ENCODE data around the gene BMAL1.

The BMAL1 gene

DNA sequence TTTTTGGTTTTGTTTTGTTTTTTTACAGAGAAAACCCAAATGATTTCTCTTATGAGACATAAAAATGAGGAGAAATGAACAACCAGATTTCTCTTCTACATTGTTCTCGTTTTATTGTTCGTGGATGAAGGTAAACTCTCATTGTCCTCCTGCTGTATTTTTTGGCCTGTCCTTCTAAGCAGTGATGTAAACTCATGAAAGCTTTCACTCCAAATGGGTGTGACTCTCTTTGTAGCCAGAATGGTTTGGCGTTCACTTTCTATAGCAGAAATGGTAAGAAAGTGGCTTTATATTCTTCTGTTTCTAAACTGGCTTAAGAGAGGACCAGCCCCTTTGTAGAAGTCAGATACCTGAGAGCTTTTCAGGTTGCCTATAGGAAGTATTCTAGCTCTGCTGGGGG, 15.5 kb upstream of the BMAL1 start:
- DNase-seq, result no peak

DNA sequence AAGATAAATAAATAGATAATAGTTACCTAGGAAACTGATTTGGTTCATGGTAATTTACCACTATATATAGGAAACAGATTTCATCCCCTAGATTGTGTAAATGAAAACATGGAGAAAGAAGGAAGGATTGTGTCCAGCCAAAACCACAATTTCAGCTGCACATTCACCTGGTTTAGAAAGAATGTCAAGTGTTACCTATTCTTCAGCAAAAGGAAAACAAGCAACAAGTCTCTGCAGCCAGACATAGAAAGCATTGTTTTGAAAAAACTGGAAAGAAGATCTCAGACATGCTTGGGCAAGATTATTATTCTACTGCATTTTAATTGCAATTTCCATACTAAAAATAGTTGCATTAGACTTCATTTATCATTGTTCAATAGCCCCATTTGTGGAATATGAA, 8.8 kb upstream of the BMAL1 start:
- no peak for DNase-seq

DNA sequence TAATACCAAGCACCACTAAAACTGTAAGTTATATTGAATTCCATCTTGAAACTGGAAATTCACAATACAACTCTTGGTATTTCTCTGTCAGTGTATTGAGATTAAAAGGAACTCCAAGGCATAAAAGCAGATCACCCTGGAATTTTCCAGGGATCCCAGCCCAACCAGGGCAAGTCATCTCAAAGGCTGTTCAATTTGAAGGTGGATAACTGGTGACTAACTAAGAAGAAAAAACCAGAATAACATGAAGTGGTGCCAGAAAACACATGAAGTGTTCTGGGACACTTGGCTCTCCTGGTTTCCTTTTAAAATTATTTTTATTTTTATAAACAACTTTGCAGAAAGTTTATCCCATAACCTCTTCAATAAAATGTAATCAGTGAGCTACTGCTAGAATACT, 7.8 kb upstream of the BMAL1 start:
- no peak for DNase-seq

GRCh38 chr11:13271060-13271693, 6.4 kb upstream of the BMAL1 start:
- no peak for DNase-seq

DNA sequence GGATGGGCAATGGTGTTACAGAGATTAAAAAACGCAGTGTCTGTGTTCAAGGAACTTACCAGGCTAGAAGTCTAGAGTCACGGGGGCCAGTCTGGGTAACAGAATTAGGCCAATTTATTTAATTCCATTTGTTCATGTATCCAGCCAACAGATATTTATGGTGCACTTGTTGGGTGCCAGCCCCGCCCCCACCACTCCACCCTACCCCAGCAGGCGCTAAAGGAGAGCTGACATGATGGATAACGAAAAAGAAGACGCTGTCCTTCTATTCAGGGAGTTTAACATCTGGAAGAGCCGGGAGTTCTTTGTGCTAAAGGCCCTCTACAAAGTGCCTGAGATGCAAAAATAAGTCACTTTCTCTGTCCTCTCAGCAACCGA, 1.1 kb upstream of the BMAL1 start:
- no peak for DNase-seq

GRCh38 chr11:13276832-13277767, 490 bp upstream of the BMAL1 start:
- peak; percentile 94 for DNase-seq

DNA sequence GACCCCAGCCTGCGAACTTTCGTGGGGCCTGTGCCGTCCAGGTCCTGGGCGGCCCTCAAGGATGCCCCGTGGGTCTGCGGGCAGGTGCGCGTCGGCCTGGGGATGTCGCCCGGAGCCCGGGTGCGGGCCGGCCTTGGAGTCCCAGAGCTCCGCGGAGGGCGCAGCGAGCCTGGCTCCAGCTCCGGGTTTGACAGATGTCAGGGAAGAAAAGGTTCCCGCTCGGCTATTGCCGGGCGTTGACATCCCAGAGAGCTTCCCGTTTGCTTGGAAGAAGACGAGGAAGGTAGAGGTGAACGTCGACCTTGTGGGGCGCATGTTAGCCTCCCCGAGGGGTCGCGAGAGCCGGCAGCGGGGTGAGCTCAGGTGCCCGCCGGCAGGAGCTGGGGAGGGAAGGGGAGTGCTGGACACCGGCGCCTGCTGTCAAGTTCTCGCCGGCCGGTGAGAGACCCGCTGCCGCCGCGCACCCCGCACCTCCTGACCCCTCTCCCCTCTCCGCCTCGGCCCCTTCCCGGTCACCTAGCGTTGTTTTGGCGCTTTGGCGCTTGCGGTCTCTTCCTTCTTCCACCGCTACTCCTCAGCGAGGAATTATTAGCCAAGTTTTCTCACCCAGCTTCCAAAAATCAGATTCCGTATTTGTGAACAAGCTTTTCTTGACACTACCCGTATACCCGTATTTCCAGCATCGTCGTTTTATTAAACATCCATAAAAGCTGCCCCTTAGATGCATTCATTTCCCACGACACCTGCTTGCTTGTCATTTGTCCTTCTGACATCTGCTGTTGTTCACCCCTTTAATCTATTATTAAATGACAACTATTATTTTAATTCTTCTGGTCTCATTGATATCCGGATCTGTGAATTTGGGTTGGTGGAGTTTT, 1.3 kb downstream of the BMAL1 start:
- peak; percentile 19 for DNase-seq

DNA sequence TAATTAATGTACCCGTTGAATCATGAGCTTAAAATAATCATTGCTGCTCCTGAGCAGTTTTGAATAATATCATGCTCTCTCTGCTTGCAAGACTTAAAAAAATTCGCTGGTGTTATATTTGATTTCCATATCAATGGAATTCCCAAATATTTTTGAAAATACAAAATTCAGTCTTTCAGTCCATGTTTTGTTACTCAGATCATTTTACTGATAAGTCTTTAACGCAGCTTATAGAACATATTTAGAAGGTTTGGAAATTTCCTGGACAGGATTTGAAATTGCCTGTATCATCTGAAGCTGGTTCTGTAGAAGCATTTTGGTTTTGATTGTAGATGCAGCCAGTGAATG, 1.9 kb downstream of the BMAL1 start:
- no peak for DNase-seq

- DNase-seq, result no peak
Measured at GRCh38 chr11:13280092-13280722, 2.6 kb downstream of the BMAL1 start.

DNA sequence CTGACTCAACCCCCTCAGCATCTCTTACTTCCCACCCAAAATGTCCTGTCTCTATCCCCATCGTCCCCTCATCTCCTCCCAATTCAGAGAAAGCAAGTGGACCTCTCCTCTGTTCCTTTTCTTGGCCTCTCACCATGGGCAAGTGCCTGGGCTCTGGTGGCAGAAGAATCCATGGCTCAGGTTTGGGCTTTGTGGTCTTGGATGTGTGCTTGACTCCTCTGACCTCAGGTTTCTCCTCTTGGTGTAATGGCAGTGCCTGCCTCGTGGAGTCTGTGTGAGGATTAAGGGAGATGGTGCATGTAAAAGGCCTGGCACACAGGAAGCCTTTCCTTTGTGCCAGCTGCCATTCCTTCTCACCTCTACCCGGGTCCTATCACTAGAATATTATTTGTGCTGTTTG, 3.2 kb downstream of the BMAL1 start:
- no peak for DNase-seq

DNA sequence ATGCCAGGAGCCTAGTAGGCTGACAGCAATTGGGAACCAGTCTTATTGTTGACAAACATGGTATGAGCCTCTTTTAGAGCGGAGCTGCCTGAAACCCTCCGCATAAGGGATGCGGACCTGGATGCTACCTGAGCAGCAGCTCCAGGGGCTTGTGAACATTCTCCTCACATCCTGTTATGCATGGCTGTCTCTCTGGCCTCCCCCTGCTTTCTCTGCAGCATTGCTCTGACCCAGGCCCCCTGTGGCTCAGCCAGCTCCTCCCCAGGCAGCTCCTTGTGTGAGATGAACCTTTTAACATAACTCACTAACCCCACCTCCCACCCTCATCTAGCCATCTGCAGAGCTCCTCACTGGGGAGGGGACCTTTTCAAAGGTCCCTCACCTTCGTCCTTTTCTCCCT, 6.0 kb downstream of the BMAL1 start:
- no peak for DNase-seq

GRCh38 chr11:13284776-13285588, 7.4 kb downstream of the BMAL1 start:
- DNase-seq, result no peak

- DNase-seq, result no peak
Measured at GRCh38 chr11:13286279-13286821, 8.8 kb downstream of the BMAL1 start.

DNA sequence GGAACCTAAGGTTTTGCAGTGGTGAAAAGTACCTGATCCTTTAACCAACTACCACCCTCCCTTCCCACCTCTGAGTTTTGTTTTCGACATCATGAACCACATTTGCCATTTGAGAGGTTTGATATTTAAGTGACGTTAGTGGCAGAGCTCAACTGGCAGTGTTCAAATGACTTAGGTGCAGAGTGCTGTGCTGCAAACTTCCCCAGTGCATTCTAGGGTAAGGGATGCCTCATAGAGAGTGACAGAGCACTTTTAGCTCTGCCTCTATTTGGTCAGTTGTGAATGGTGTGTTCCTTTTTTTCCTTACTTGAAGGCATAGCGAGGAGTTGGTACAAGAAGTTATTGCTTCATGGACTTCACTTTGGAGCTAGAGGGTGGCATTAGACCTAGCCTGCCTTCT, 9.4 kb downstream of the BMAL1 start:
- no peak for DNase-seq

- DNase-seq, result no peak
Measured at GRCh38 chr11:13287681-13288080, 10.1 kb downstream of the BMAL1 start.

GRCh38 chr11:13288375-13289029, 10.9 kb downstream of the BMAL1 start:
- no peak for DNase-seq

GRCh38 chr11:13289081-13289480, 11.5 kb downstream of the BMAL1 start:
- DNase-seq, result no peak

- no peak for DNase-seq
Measured at GRCh38 chr11:13290221-13290980, 12.8 kb downstream of the BMAL1 start.

- no peak for DNase-seq
Measured at GRCh38 chr11:13291361-13291760, 13.8 kb downstream of the BMAL1 start.

DNA sequence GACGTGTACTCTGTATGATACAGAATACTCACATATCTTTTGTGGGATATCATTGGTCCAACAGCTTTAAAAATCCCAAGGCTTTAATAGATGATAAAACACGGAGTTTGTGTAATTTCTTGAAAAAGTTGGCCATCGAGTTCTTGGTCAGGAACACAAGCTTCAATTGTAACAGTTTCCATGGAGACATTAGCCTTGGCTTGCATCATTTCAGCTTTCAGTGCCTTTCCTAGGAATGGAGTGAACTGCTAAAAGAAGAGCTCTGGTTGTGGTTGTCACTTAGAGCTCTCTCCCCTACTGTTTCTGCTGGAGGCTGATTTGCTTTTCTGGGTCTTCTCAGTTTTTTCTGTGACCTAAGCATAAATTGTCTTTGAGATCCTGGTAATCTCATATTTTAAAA, 14.2 kb downstream of the BMAL1 start:
- DNase-seq, result no peak

DNA sequence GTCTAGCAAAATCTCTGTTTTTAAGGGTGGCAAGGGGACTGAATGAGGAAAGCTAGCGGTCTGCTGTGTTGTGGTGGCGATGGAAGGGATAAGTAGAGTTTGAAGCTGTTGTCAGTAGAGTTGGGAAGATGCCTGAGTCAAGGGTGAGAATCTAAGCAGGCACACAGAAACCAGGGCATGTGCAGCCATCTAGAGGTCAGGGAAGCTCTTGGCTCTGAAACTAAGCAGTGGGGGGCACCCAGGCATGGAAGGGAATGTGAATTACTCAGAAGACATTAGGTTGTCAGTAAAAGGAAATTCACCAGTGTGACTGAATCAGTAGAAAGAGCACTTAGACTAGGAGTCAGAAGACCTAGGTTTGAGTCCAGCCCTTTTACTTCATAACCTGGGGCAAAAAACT, 15.4 kb downstream of the BMAL1 start:
- DNase-seq, result no peak
